ENCODE results near the gene WDR37.

DNA sequence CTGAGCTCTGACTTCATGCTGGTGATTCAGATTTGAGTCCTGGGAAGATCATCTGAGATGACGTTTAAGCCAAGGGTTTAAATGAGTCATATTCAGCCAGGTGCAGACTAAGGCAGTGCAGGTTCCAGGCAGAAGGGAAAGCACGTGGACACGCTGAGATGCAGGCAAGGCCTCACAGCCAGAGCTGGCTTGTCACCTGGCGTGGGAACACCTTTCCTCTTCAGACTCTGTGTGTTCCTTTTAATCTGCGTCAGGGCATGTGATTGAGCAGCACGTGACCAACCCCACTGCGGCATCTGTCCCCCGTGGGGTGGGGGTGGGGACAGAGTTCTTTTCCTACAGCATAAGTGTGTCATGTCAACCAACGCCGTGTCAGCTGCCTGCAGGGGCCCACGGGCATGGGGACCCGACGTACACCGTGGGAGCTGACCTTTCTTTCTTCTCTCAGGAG lies 19.8 kb upstream of the WDR37 start:
- TF ChIP-seq YY1 (IDR thresholded peaks at IDR 0.05; ENCODE audit: insufficient read depth, insufficient read length), result no peak
- no peak for TF ChIP-seq SUZ12 (IDR thresholded peaks at IDR 0.05; ENCODE audit: extremely low read depth, insufficient read depth, insufficient read length)

Data from NT2/D1 (cell line).